ENCODE data around the gene LYPD4. TPM values are rescaled to one million over a fixed set of nuclear protein-coding genes. Genes with fewer than 3 reads are reported as not detected.

The LYPD4 gene
- total RNA-seq, 1 experiment from 2014 or later = not detected

DNA sequence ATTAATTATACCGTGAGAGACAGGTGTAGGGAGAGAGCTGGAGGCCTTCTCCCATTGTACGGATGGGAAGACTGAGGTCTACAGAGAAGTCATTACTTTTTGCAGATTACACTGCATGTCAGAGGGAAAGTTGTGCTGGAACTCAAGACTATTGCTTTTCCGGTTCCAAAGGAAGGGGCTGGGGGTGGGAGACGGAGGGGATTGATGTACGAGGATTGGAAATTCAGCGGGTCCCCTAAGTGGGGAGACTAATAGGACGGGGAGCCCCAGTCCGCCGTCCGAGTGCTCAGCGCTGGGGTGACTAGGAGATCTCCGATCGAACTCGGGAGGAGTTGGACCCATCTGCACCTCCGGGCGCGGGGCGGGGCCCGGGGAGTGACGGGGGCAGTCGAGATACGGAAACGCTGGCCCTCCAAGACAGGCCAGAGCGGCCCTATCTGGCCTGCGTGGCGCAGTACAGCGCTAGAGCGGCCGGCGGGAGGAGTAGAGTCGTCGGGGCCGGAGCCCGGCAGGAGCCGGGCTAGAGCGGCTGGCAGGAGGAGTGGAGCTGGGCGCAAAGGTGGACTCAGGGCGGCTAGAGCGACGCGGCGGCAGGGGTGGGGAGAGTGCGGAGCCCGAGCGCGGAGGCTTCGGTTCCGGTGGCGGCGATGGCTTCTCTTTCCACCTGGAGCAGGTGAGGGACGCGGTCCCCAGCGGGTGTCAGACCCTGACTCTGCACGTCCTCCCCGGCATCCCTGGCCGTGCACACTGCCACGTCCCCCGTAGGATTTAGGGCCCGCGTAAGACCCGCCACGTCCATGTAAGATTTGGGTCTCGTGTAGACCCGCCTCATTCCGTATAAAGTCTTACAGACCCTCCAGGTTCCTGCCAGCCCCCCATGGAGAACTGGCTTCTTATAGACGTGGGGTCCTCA lies 39.6 kb upstream of the LYPD4 start (continued):
- TF ChIP-seq ZSCAN18 (CRISPR knock-in tag; IDR thresholded peaks at IDR 0.05) (no peak), CBFB (CRISPR knock-in tag; IDR thresholded peaks at IDR 0.05; ENCODE audit: low read depth) (no peak), OVOL2 (CRISPR knock-in tag; IDR thresholded peaks at IDR 0.05; ENCODE audit: borderline replicate concordance) (no peak), CREM (CRISPR knock-in tag; IDR thresholded peaks at IDR 0.05) (peak; percentile 67; the same call in 1 of the 2 replicates), ATF1 (CRISPR knock-in tag; IDR thresholded peaks at IDR 0.05) (no peak), CDX4 (CRISPR knock-in tag; IDR thresholded peaks at IDR 0.05; ENCODE audit: borderline replicate concordance) (no peak), TEAD1 (CRISPR knock-in tag; IDR thresholded peaks at IDR 0.05) (peak; percentile 31; the same call in 1 of the 2 replicates), ARID4B (CRISPR knock-in tag; IDR thresholded peaks at IDR 0.05; ENCODE audit: borderline replicate concordance) (peak; percentile 77; the same call in 1 of the 2 replicates)
- TF ChIP-seq, protein P1, sequence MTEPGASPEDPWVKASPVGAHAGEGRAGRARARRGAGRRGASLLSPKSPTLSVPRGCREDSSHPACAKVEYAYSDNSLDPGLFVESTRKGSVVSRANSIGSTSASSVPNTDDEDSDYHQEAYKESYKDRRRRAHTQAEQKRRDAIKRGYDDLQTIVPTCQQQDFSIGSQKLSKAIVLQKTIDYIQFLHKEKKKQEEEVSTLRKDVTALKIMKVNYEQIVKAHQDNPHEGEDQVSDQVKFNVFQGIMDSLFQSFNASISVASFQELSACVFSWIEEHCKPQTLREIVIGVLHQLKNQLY (CRISPR knock-in tag; IDR thresholded peaks at IDR 0.05) = no peak
- TF ChIP-seq, protein P2, sequence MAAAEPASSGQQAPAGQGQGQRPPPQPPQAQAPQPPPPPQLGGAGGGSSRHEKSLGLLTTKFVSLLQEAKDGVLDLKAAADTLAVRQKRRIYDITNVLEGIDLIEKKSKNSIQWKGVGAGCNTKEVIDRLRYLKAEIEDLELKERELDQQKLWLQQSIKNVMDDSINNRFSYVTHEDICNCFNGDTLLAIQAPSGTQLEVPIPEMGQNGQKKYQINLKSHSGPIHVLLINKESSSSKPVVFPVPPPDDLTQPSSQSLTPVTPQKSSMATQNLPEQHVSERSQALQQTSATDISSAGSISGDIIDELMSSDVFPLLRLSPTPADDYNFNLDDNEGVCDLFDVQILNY (CRISPR knock-in tag; IDR thresholded peaks at IDR 0.05) = peak; percentile 33; the same call in 1 of the 2 replicates
- TF ChIP-seq, protein P3, sequence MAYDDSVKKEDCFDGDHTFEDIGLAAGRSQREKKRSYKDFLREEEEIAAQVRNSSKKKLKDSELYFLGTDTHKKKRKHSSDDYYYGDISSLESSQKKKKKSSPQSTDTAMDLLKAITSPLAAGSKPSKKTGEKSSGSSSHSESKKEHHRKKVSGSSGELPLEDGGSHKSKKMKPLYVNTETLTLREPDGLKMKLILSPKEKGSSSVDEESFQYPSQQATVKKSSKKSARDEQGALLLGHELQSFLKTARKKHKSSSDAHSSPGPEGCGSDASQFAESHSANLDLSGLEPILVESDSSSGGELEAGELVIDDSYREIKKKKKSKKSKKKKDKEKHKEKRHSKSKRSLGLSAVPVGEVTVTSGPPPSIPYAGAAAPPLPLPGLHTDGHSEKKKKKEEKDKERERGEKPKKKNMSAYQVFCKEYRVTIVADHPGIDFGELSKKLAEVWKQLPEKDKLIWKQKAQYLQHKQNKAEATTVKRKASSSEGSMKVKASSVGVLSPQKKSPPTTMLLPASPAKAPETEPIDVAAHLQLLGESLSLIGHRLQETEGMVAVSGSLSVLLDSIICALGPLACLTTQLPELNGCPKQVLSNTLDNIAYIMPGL (CRISPR knock-in tag; IDR thresholded peaks at IDR 0.05) = peak; percentile 51; the same call in 1 of the 2 replicates

DNA sequence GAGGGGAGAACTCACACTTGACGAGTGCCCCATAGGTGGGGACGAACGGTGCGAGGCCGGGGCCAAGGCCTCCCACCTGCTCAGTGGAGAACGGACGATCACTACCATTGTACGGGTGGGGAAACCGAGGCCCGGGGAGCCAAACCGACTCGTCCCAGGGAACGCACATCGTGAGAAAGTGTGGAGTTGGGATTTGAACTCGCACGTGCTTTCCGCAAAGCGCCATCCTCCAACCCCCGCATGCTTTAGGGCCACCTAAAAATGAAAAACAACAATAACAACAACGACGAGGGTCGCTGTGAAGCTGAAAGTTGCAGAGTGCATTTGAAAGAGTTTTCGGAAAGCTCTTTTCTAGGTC lies 39.0 kb upstream of the LYPD4 start:
- peak overlapping the region; percentile 94 for H3K4me3 Mint-ChIP-seq
- CTCF ChIA-PET = interaction anchor here (1.1 to 4.7 kb wide), 3 partner anchors 11 to 49 kb away, joined by 3 to 46 read pairs (median 7); no protein-coding TSS in a partner anchor
- POLR2A ChIA-PET = interaction anchor here (2.1 kb wide), 1 partner anchor 10 kb away, joined by 10 read pairs; no protein-coding TSS in a partner anchor

More for the DNA sequence above, 39.0 kb upstream of the LYPD4 start:
- TF ChIP-seq NR2C2 (CRISPR knock-in tag; IDR thresholded peaks at IDR 0.05) = no peak
- TF ChIP-seq OVOL2 (CRISPR knock-in tag; IDR thresholded peaks at IDR 0.05; ENCODE audit: borderline replicate concordance) = no peak
- TF ChIP-seq, protein P2 (CRISPR knock-in tag; IDR thresholded peaks at IDR 0.05) = 0 out of 2 replicates have a peak, but pooled peaks have one; percentile 2
- Mint-ChIP-seq H3K36me3 (no peaks in the 10 kb centered on the region), H3K27ac (peak overlapping the region; percentile 79), H3K27me3 (ENCODE audit: low read depth) (peaks cover 29% of the 10 kb centered on the region), H3K4me1 (peaks cover 42% of the 10 kb centered on the region), H3K9me3 (no peaks in the 10 kb centered on the region)
- ATAC-seq (no peak), DNase-seq (ENCODE audit: low spot score) (no peak)

Data from WTC11 (cell line).